K562 (cell line): Measurements from ENCODE around the gene MPC2. TPM values are rescaled to one million over a fixed set of nuclear protein-coding genes. Genes with fewer than 3 reads are reported as not detected.

Source experiments
- BRF1 ChIP-seq: IDR thresholded peaks from 3 replicates; pipeline ENCODE4 v1.6.1; 2011; ENCODE audit warnings: borderline replicate concordance, mild to moderate bottlenecking; ENCODE audit not compliant: insufficient read length; ENCODE audit errors: extremely low read depth
- FOS ChIP-seq: IDR thresholded peaks from 3 replicates; pipeline ENCODE4 v1.6.1; 2011; ENCODE audit not compliant: insufficient read length; ENCODE audit errors: extremely low read depth
- HDAC8 ChIP-seq: fragments of 450-650 bp; IDR thresholded peaks from 2 replicates; pipeline ENCODE4 v1.6.1; 2016; ENCODE audit warnings: mild to moderate bottlenecking, missing genetic modification characterization, moderate library complexity, missing compliant biosample characterization
- MTF1 ChIP-seq: fragments of 250-450 bp; sonication (Bioruptor Pico); IDR thresholded peaks from 2 replicates; pipeline ENCODE4 v1.9.0; 2021; ENCODE audit warnings: moderate library complexity, mild to moderate bottlenecking, inconsistent platforms, borderline replicate concordance
- PCBP1 ChIP-seq: fragments of 200-400 bp; formaldehyde crosslinking; IDR thresholded peaks from 2 replicates; pipeline ENCODE4 v1.6.1; 2018; ENCODE audit warnings: mild to moderate bottlenecking, low read depth, low read length; ENCODE audit not compliant: poor library complexity, severe bottlenecking
- RCOR1 ChIP-seq, 2 experiments: IDR thresholded peaks; 2 replicates each; pipeline ENCODE4 v1.6.1; 2012; ENCODE audit warnings: low read depth in 2 of 2, low read length in 2 of 2, borderline replicate concordance in 1 of 2, improper control_type of control experiment in 1 of 2
- SMAD4 ChIP-seq: fragments of 250-450 bp; sonication (Bioruptor Pico); conservative IDR thresholded peaks from 2 replicates; pipeline ENCODE4 v1.8.0; 2021; ENCODE audit warnings: inconsistent platforms, mild to moderate bottlenecking, moderate library complexity
- ZNF174 ChIP-seq: fragments of 250-450 bp; sonication (Bioruptor Pico); IDR thresholded peaks from 2 replicates; pipeline ENCODE4 v1.4.0; 2020; ENCODE audit warnings: mild to moderate bottlenecking
- ZNF217 ChIP-seq: sonication (generic); formaldehyde crosslinking; IDR thresholded peaks from 2 replicates; pipeline ENCODE4 v1.8.0; 2022; ENCODE audit warnings: mild to moderate bottlenecking, missing genetic modification reagents
- polyA plus RNA-seq, 8 experiments: library from polyadenylated mRNA; depleted of rRNA in 4 of 8; stranded (reverse) in 5 of 8; unstranded in 3 of 8; fragments of >200 nt; fragmentation: Nextera tagmentation in 2 of 8; fragmentation: Illumina TruSeq in 1 of 8; extraction: Ambion mirVana in 2 of 8; extraction: Trizol in 1 of 8; gene quantifications; 2 replicates each; pipeline versions ENCODE4 v1.2.1 to v1.2.3, GENCODE V29; 2011 to 2014; ENCODE audit warnings: inconsistent platforms in 1 of 8, missing spikeins in 1 of 8
- total RNA-seq, 7 experiments: library from RNA; depleted of rRNA in 6 of 7; stranded (reverse); fragments of >200 nt in 6 of 7; fragmentation: Illumina TruSeq in 2 of 7; extraction: Trizol in 2 of 7; gene quantifications; 2 replicates each; pipeline versions ENCODE4 v1.2.1 to v1.2.3, GENCODE V29; 2011 to 2021; ENCODE audit warnings: low replicate concordance in 1 of 7
- TF ChIP-seq, protein P1 (sequence below): fragments of 250-450 bp; sonication (Bioruptor Pico); IDR thresholded peaks from 2 replicates; pipeline ENCODE4 v1.8.0; 2021; ENCODE audit warnings: borderline replicate concordance, mild to moderate bottlenecking, moderate library complexity; ENCODE audit not compliant: poor library complexity, severe bottlenecking
- TF ChIP-seq, protein P2 (sequence below): fragments of 450-650 bp; formaldehyde crosslinking; IDR thresholded peaks from 2 replicates; pipeline ENCODE4 v1.4.0; 2020; ENCODE audit warnings: mild to moderate bottlenecking, mixed read lengths
- TF ChIP-seq, protein P3 (sequence below): fragments of 250-450 bp; sonication (Bioruptor Pico); IDR thresholded peaks from 2 replicates; pipeline ENCODE4 v1.5.0; 2020; ENCODE audit warnings: mild to moderate bottlenecking, borderline replicate concordance
- TF ChIP-seq, protein P4 (sequence below): fragments of 250-450 bp; sonication (Bioruptor Pico); IDR thresholded peaks from 2 replicates; pipeline ENCODE4 v1.4.0; 2020; ENCODE audit warnings: mild to moderate bottlenecking, moderate library complexity, borderline replicate concordance
- TF ChIP-seq, protein P5 (sequence below): fragments of 250-450 bp; sonication (Bioruptor Pico); IDR thresholded peaks from 2 replicates; pipeline ENCODE4 v1.8.0; 2021; ENCODE audit warnings: moderate library complexity, mild to moderate bottlenecking, inconsistent platforms

MPC2 gene
- total and polyA plus RNA-seq, 9 of the 15 experiments (the other 6 are each of a cell fraction or from before 2014, with no cell fraction given) = 70.7 to 179 (median 144) TPM

DNA sequence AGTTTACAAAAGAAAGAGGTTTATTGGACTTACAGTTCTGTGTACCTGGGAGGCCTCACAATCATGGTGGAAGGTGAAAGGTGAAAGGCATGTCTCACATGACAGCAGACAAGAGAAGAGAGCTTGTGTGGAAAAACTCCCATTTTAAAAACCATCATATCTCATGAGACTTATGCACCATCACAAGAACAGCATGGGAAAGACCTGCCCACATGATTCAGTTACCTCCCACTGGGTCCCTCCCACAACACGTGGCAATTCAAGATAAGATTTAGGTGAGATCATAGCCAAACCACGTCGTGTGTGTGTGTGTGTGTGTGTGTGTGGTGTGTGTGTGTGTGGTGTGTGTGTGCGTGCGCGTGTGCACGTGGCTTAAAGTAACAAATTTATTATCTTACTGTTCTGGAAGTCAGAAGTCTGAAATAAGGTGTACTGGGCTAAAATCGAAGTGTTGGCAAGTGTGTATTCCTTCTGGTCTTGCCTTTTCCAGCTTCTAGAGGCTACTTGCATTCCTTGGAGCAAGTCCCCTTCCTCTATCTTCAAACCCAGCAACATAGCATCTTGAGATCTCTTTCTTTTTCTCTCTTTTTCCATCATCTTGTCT lies 48.1 kb upstream of the MPC2 start (continued):
- TF ChIP-seq RCOR1 (IDR thresholded peaks at IDR 0.05; ENCODE audit: borderline replicate concordance in 1 of 2, low read depth in 2 of 2, low read length in 2 of 2) (peak; percentile 20 to 89; a peak in 2 of 4 replicates), BRF1 (no peak), HDAC8 (tag) (no peak), MTF1 (CRISPR knock-in tag) (no peak), SMAD4 (CRISPR knock-in tag) (peak; percentile 85; the same call in 1 of the 2 replicates), PCBP1 (no peak), ZNF174 (CRISPR knock-in tag) (no peak), FOS (no peak), ZNF217 (CRISPR knock-in tag) (no peak)
- TF ChIP-seq, protein P1, sequence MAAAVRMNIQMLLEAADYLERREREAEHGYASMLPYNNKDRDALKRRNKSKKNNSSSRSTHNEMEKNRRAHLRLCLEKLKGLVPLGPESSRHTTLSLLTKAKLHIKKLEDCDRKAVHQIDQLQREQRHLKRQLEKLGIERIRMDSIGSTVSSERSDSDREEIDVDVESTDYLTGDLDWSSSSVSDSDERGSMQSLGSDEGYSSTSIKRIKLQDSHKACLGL (CRISPR knock-in tag) = no peak
- TF ChIP-seq, protein P2, sequence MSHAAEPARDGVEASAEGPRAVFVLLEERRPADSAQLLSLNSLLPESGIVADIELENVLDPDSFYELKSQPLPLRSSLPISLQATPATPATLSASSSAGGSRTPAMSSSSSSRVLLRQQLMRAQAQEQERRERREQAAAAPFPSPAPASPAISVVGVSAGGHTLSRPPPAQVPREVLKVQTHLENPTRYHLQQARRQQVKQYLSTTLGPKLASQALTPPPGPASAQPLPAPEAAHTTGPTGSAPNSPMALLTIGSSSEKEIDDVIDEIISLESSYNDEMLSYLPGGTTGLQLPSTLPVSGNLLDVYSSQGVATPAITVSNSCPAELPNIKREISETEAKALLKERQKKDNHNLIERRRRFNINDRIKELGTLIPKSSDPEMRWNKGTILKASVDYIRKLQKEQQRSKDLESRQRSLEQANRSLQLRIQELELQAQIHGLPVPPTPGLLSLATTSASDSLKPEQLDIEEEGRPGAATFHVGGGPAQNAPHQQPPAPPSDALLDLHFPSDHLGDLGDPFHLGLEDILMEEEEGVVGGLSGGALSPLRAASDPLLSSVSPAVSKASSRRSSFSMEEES (CRISPR knock-in tag) = peak; percentile 62
- TF ChIP-seq, protein P3, sequence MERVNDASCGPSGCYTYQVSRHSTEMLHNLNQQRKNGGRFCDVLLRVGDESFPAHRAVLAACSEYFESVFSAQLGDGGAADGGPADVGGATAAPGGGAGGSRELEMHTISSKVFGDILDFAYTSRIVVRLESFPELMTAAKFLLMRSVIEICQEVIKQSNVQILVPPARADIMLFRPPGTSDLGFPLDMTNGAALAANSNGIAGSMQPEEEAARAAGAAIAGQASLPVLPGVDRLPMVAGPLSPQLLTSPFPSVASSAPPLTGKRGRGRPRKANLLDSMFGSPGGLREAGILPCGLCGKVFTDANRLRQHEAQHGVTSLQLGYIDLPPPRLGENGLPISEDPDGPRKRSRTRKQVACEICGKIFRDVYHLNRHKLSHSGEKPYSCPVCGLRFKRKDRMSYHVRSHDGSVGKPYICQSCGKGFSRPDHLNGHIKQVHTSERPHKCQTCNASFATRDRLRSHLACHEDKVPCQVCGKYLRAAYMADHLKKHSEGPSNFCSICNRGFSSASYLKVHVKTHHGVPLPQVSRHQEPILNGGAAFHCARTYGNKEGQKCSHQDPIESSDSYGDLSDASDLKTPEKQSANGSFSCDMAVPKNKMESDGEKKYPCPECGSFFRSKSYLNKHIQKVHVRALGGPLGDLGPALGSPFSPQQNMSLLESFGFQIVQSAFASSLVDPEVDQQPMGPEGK = no peak
- TF ChIP-seq, protein P4, sequence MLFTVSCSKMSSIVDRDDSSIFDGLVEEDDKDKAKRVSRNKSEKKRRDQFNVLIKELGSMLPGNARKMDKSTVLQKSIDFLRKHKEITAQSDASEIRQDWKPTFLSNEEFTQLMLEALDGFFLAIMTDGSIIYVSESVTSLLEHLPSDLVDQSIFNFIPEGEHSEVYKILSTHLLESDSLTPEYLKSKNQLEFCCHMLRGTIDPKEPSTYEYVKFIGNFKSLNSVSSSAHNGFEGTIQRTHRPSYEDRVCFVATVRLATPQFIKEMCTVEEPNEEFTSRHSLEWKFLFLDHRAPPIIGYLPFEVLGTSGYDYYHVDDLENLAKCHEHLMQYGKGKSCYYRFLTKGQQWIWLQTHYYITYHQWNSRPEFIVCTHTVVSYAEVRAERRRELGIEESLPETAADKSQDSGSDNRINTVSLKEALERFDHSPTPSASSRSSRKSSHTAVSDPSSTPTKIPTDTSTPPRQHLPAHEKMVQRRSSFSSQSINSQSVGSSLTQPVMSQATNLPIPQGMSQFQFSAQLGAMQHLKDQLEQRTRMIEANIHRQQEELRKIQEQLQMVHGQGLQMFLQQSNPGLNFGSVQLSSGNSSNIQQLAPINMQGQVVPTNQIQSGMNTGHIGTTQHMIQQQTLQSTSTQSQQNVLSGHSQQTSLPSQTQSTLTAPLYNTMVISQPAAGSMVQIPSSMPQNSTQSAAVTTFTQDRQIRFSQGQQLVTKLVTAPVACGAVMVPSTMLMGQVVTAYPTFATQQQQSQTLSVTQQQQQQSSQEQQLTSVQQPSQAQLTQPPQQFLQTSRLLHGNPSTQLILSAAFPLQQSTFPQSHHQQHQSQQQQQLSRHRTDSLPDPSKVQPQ (CRISPR knock-in tag) = 0 out of 2 replicates have a peak, but pooled peaks have one; percentile 32
- TF ChIP-seq, protein P5, sequence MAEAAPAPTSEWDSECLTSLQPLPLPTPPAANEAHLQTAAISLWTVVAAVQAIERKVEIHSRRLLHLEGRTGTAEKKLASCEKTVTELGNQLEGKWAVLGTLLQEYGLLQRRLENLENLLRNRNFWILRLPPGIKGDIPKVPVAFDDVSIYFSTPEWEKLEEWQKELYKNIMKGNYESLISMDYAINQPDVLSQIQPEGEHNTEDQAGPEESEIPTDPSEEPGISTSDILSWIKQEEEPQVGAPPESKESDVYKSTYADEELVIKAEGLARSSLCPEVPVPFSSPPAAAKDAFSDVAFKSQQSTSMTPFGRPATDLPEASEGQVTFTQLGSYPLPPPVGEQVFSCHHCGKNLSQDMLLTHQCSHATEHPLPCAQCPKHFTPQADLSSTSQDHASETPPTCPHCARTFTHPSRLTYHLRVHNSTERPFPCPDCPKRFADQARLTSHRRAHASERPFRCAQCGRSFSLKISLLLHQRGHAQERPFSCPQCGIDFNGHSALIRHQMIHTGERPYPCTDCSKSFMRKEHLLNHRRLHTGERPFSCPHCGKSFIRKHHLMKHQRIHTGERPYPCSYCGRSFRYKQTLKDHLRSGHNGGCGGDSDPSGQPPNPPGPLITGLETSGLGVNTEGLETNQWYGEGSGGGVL = no peak
